HCT116 (cell line): ENCODE results near the gene C9orf85. TPM values are rescaled to one million over a fixed set of nuclear protein-coding genes. Genes with fewer than 3 reads are reported as not detected.

Source experiments
- ATAC-seq: fragments of 200-7000 bp; cut with Tn5 transposase; 2 replicates; pipeline ENCODE4 v1.9.1; 2020; ENCODE audit warnings: mild to moderate bottlenecking, moderate library complexity
- BruUV-seq: library from RNA; stranded (reverse); fragments of 400-500 nt; replicated peaks from 2 replicates; lab custom pipeline; 2021; lab: Mats Ljungman, UMichigan
- CTCF ChIA-PET: fragments of 300-600 bp; sonication (Branson Sonifier 250); formaldehyde crosslinking; loops from one replicate; lab custom pipeline; 2021; ENCODE audit warnings: antibody characterized with exemption; lab: Charles Lee
- POLR2A ChIA-PET: fragments of 300-600, 350-600 bp; sonication (Branson Sonifier 250); formaldehyde crosslinking; loops from one replicate; lab custom pipeline; 2021; ENCODE audit warnings: antibody characterized with exemption; lab: Charles Lee
- RAD21 ChIA-PET, 2 experiments: fragments of 300-600 bp; sonication (Branson Sonifier 250); formaldehyde crosslinking; loops; one replicate each; lab custom pipeline; 2023; ENCODE audit warnings: low total read pairs in 2 of 2; ENCODE audit not compliant: uncharacterized antibody in 2 of 2, unreplicated experiment in 2 of 2, low non-redundant PET in 1 of 2; lab: Charles Lee
- DNase-seq: peaks from one replicate; pipeline ENCODE4 v3.0.0-alpha.2; 2010; ENCODE audit warnings: low read depth, low spot score
- H2AFZ ChIP-seq: fragments of 200-600 bp; shearing (Covaris generic), sonication (generic); 2 replicates; pipeline ENCODE4 v1.6.1; 2017; ENCODE audit warnings: low read depth, mixed run types, mixed read lengths, antibody characterized with exemption, low read length; ENCODE audit not compliant: poor library complexity, severe bottlenecking
- H3K27ac ChIP-seq: 2 replicates; pipeline ENCODE4 v1.5.1; 2012; ENCODE audit warnings: low read depth, low read length
- H3K27me3 ChIP-seq: fragments of 200-600 bp; sonication (generic); 2 replicates; pipeline ENCODE4 v1.6.1; 2016; ENCODE audit warnings: mixed run types, low read length, mixed read lengths; ENCODE audit not compliant: insufficient read depth
- H3K36me3 ChIP-seq, 2 experiments: fragments of 200-500 bp in 1 of 2; fragments of 200-600 bp in 1 of 2; sonication (Bioruptor generic) in 1 of 2; sonication (generic) in 1 of 2; 2 replicates each; pipeline versions ENCODE4 v1.5.1 to v1.6.1; 2014 to 2016; ENCODE audit warnings: low read length in 2 of 2, inconsistent platforms in 1 of 2, mixed read lengths in 1 of 2, mixed run types in 1 of 2; ENCODE audit not compliant: insufficient read depth in 2 of 2, control insufficient read depth in 1 of 2
- H3K4me1 ChIP-seq, 2 experiments: fragments of 200-600 bp in 1 of 2; sonication (generic) in 1 of 2; 2 replicates each; pipeline versions ENCODE4 v1.5.1 to v1.6.1; 2012 to 2017; ENCODE audit warnings: low read length in 2 of 2, inconsistent platforms in 1 of 2, mild to moderate bottlenecking in 1 of 2, mixed read lengths in 1 of 2, mixed run types in 1 of 2, moderate library complexity in 1 of 2; ENCODE audit not compliant: insufficient read depth in 2 of 2, control insufficient read depth in 1 of 2
- H3K4me2 ChIP-seq: fragments of 200-600 bp; sonication (generic); 2 replicates; pipeline ENCODE4 v1.6.1; 2017; ENCODE audit warnings: mixed run types, low read length, mixed read lengths
- H3K4me3 ChIP-seq, 2 experiments: fragments of 200-600 bp in 1 of 2; sonication (generic) in 1 of 2; replicated peaks in 1 of 2; 2 replicates each; pipeline ENCODE4 v1.5.1; 2011 to 2016; ENCODE audit warnings: low read length in 2 of 2, control low read depth in 1 of 2, low read depth in 1 of 2, mild to moderate bottlenecking in 1 of 2, mixed read lengths in 1 of 2, mixed run types in 1 of 2
- H3K79me2 ChIP-seq: fragments of 200-600 bp; sonication (generic); 2 replicates; pipeline ENCODE4 v1.6.1; 2017; ENCODE audit warnings: mild to moderate bottlenecking, mixed run types, low read length, moderate library complexity, mixed read lengths; ENCODE audit not compliant: insufficient read depth
- H3K9ac ChIP-seq: fragments of 200-600 bp; sonication (generic); 2 replicates; pipeline ENCODE4 v1.6.1; 2016; ENCODE audit warnings: low read length, mixed read lengths
- H3K9me2 ChIP-seq: fragments of 200-600 bp; sonication (generic), shearing (Covaris generic); 2 replicates; pipeline ENCODE4 v1.6.1; 2017; ENCODE audit warnings: mixed run types, mild to moderate bottlenecking, moderate library complexity; ENCODE audit not compliant: insufficient read depth
- H3K9me3 ChIP-seq, 2 experiments: fragments of 200-500 bp in 1 of 2; fragments of 200-600 bp in 1 of 2; sonication (Bioruptor generic) in 1 of 2; sonication (generic) in 1 of 2; 2 replicates each; pipeline ENCODE4 v1.6.1; 2014 to 2017; ENCODE audit warnings: low read length in 2 of 2, mixed read lengths in 2 of 2, inconsistent platforms in 1 of 2, low read depth in 1 of 2, mild to moderate bottlenecking in 1 of 2, mixed run types in 1 of 2, moderate library complexity in 1 of 2; ENCODE audit not compliant: control insufficient read depth in 1 of 2, insufficient read depth in 1 of 2
- H4K20me1 ChIP-seq: fragments of 200-600 bp; sonication (generic), shearing (Covaris generic); 2 replicates; pipeline ENCODE4 v1.6.1; 2017; ENCODE audit warnings: mixed run types, mild to moderate bottlenecking, moderate library complexity; ENCODE audit not compliant: insufficient read depth
- CBX3 ChIP-seq: IDR thresholded peaks from 2 replicates; pipeline ENCODE4 v1.6.1; 2012; ENCODE audit warnings: low read depth
- EGR1 ChIP-seq: IDR thresholded peaks from 2 replicates; pipeline ENCODE4 v1.6.1; 2012; ENCODE audit warnings: low read depth
- EZH2 ChIP-seq: fragments of 200-600 bp; sonication (generic); IDR thresholded peaks from 2 replicates; pipeline ENCODE4 v1.6.1; 2017; ENCODE audit warnings: antibody characterized with exemption, mixed run types
- EZH2phosphoT487 ChIP-seq: fragments of 200-600 bp; IDR thresholded peaks from 2 replicates; pipeline ENCODE4 v1.6.1; 2018; ENCODE audit warnings: antibody characterized with exemption, borderline replicate concordance
- FOSL1 ChIP-seq: IDR thresholded peaks from 2 replicates; pipeline ENCODE4 v1.6.1; 2012; ENCODE audit warnings: low read depth
- JUND ChIP-seq: IDR thresholded peaks from 2 replicates; pipeline ENCODE4 v1.6.1; 2012
- POLR2A ChIP-seq: IDR thresholded peaks from 2 replicates; pipeline ENCODE4 v1.7.0; 2011; ENCODE audit warnings: borderline replicate concordance; ENCODE audit not compliant: insufficient read depth, insufficient read length; ENCODE audit errors: extremely low read depth
- POLR2AphosphoS5 ChIP-seq: IDR thresholded peaks from 2 replicates; pipeline ENCODE4 v1.6.1; 2011; ENCODE audit warnings: mild to moderate bottlenecking, low read depth, low read length, moderate library complexity
- RAD21 ChIP-seq: IDR thresholded peaks from 2 replicates; pipeline ENCODE4 v1.6.1; 2012; ENCODE audit warnings: low read depth, mild to moderate bottlenecking
- TCF7L2 ChIP-seq: IDR thresholded peaks from 2 replicates; pipeline ENCODE4 v1.7.0; 2011; ENCODE audit warnings: borderline replicate concordance, inconsistent platforms; ENCODE audit not compliant: insufficient read depth, insufficient read length; ENCODE audit errors: extremely low read depth
- YY1 ChIP-seq: IDR thresholded peaks from 2 replicates; pipeline ENCODE4 v1.6.1; 2011; ENCODE audit warnings: low read length, low read depth, moderate library complexity, mild to moderate bottlenecking; ENCODE audit not compliant: insufficient replicate concordance; ENCODE audit errors: extremely low read depth
- ZFX ChIP-seq: fragments of 450-650 bp; IDR thresholded peaks from 2 replicates; pipeline ENCODE4 v1.6.1; 2017
- intact Hi-C: fragments of 100-400 bp; cut with micrococcal nuclease; formaldehyde crosslinking; loops from 2 replicates; pipeline ENCODE4 v1.10.0; 2022
- total RNA-seq: library from RNA; stranded (reverse); gene quantifications from one replicate; pipeline ENCODE4 v1.2.1, GENCODE V29; 2021; ENCODE audit not compliant: unreplicated experiment
- TF ChIP-seq, protein P1 (sequence below): IDR thresholded peaks from 2 replicates; pipeline ENCODE4 v1.6.1; 2012
- TF ChIP-seq, protein P2 (sequence below): IDR thresholded peaks from 2 replicates; pipeline ENCODE4 v1.6.1; 2011; ENCODE audit warnings: mild to moderate bottlenecking, low read length, moderate library complexity; ENCODE audit not compliant: insufficient replicate concordance; ENCODE audit errors: extremely low read depth
- TF ChIP-seq, protein P3 (sequence below): IDR thresholded peaks from 2 replicates; pipeline ENCODE4 v1.6.1; 2012; ENCODE audit warnings: low read depth

Gene C9orf85
- total RNA-seq, 1 experiment from 2014 or later = 12.4 TPM

DNA sequence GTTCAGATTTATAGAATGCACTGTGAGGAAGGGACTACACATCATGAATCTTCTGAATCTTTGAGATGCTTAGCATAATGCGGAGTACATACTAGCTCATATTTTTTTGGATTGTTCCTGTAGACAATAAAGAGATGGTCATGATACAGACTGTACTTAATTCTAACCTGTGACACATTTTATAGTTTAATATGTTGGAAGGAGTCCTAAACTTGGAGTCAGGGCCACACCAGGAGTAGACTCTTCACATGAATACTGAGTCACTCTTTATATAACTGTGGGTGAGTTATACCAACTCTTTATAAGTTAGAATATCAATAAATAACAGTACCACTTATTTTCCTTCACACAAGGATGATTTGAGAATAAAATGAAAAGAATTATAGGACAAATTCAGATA lies 16.9 kb downstream of the C9orf85 start:
- Histone ChIP-seq H3K79me2 (peaks cover 30% of the 10 kb centered on the region), H3K27ac (no peak overlapping the region), H3K27me3 (no peaks in the 10 kb centered on the region), H3K4me3 (no peak overlapping the region), H2AFZ (no peak overlapping the region), H3K9me2 (0 out of 2 replicates have a peak, but pooled peaks cover 6% of the 10 kb centered on the region), H3K36me3 (no peaks in the 10 kb centered on the region), H3K9me3 (no peaks in the 10 kb centered on the region), H4K20me1 (no peaks in the 10 kb centered on the region), H3K4me2 (no peak overlapping the region), H3K9ac (no peak overlapping the region), H3K4me1 (no peaks in the 10 kb centered on the region)
- DNase-seq (no peak), ATAC-seq (no peak)
- BruUV-seq = no TSS peak
- ChIA-PET RAD21 (no interaction called here), CTCF (no interaction called here), POLR2A (interaction anchor here (2.1 kb wide), 1 partner anchor 17 kb away, joined by 9 read pairs; the partner anchor contains the start of genes ABHD17B and C9orf85)
- intact Hi-C loops = no loop called here
- TF ChIP-seq YY1 (no peak), JUND (no peak), FOSL1 (no peak), EZH2 (no peak), POLR2A (no peak), ZFX (no peak), TCF7L2 (no peak)
- TF ChIP-seq, protein P1, sequence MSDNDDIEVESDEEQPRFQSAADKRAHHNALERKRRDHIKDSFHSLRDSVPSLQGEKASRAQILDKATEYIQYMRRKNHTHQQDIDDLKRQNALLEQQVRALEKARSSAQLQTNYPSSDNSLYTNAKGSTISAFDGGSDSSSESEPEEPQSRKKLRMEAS = no peak

DNA sequence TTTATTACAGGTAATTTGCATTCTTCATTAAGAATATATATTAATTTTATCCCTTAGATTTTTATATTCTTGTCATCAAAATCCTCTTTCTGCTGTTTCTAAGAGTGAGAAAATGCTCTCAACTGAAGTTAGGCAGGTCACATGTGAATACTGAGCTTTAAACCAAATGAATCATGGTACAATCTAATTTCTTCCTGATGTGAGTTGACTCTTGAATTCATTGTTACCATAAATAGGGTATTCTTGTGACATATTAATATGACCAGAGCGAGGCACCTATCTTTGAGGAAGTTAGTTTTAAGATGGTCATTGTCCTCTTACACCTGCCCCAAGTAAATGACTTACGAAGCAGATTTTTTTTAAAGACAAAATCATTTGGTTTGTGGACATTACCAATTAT lies 17.4 kb downstream of the C9orf85 start:
- Histone ChIP-seq H2AFZ (no peak overlapping the region), H3K36me3 (no peaks in the 10 kb centered on the region), H3K4me2 (no peak overlapping the region), H3K4me3 (no peak overlapping the region), H3K9me2 (0 out of 2 replicates have a peak, but pooled peaks cover 6% of the 10 kb centered on the region), H3K9me3 (no peaks in the 10 kb centered on the region), H3K27ac (no peak overlapping the region), H4K20me1 (no peaks in the 10 kb centered on the region), H3K27me3 (no peaks in the 10 kb centered on the region), H3K79me2 (peaks cover 27% of the 10 kb centered on the region), H3K9ac (no peak overlapping the region), H3K4me1 (no peaks in the 10 kb centered on the region)
- BruUV-seq = no TSS peak
- CTCF ChIA-PET = no interaction called here
- no peak for DNase-seq
- POLR2A ChIA-PET = interaction anchor here (2.1 kb wide), 1 partner anchor 18 kb away, joined by 9 read pairs; the partner anchor contains the start of genes ABHD17B and C9orf85
- RAD21 ChIA-PET = no interaction called here
- intact Hi-C loops = no loop called here
- ATAC-seq = no peak
- TF ChIP-seq FOSL1 (no peak), EGR1 (no peak), CBX3 (no peak), JUND (no peak), POLR2AphosphoS5 (no peak), RAD21 (no peak), EZH2 (no peak), EZH2phosphoT487 (no peak)
- TF ChIP-seq, protein P2, sequence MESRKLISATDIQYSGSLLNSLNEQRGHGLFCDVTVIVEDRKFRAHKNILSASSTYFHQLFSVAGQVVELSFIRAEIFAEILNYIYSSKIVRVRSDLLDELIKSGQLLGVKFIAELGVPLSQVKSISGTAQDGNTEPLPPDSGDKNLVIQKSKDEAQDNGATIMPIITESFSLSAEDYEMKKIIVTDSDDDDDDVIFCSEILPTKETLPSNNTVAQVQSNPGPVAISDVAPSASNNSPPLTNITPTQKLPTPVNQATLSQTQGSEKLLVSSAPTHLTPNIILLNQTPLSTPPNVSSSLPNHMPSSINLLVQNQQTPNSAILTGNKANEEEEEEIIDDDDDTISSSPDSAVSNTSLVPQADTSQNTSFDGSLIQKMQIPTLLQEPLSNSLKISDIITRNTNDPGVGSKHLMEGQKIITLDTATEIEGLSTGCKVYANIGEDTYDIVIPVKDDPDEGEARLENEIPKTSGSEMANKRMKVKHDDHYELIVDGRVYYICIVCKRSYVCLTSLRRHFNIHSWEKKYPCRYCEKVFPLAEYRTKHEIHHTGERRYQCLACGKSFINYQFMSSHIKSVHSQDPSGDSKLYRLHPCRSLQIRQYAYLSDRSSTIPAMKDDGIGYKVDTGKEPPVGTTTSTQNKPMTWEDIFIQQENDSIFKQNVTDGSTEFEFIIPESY = no peak
- TF ChIP-seq, protein P3, sequence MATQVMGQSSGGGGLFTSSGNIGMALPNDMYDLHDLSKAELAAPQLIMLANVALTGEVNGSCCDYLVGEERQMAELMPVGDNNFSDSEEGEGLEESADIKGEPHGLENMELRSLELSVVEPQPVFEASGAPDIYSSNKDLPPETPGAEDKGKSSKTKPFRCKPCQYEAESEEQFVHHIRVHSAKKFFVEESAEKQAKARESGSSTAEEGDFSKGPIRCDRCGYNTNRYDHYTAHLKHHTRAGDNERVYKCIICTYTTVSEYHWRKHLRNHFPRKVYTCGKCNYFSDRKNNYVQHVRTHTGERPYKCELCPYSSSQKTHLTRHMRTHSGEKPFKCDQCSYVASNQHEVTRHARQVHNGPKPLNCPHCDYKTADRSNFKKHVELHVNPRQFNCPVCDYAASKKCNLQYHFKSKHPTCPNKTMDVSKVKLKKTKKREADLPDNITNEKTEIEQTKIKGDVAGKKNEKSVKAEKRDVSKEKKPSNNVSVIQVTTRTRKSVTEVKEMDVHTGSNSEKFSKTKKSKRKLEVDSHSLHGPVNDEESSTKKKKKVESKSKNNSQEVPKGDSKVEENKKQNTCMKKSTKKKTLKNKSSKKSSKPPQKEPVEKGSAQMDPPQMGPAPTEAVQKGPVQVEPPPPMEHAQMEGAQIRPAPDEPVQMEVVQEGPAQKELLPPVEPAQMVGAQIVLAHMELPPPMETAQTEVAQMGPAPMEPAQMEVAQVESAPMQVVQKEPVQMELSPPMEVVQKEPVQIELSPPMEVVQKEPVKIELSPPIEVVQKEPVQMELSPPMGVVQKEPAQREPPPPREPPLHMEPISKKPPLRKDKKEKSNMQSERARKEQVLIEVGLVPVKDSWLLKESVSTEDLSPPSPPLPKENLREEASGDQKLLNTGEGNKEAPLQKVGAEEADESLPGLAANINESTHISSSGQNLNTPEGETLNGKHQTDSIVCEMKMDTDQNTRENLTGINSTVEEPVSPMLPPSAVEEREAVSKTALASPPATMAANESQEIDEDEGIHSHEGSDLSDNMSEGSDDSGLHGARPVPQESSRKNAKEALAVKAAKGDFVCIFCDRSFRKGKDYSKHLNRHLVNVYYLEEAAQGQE = no peak
